Stimulated activated CD8-positive, alpha-beta memory T cell treated with anti-CD3 and anti-CD28 coated beads, Interleukin-15, amount 100 ng/mL, for 48 hours (primary cell): Measurements from ENCODE around the gene CRYGA.
"Not testable (repeated sequence)": the region's sequence is repeated elsewhere in the genome, so short reads cannot be mapped to it uniquely, and the experiment has no call there.

Source experiments
- DNase-seq, 2 donors: peaks; one replicate each; pipeline ENCODE4 v3.0.0-alpha.2; 2020; ENCODE audit warnings: low read depth in 2 of 2

Gene CRYGA

GRCh38 chr2:208164951-208165755 is 1.8 kb upstream of the CRYGA start:
- no peak for DNase-seq

- DNase-seq: no peak
Measured at GRCh38 chr2:208156439-208156838, 7.0 kb downstream of the CRYGA start.

- no peak for DNase-seq
Measured at GRCh38 chr2:208153156-208153555, 10.2 kb downstream of the CRYGA start.

GRCh38 chr2:208150956-208151355 is 12.4 kb downstream of the CRYGA start:
- no peak for DNase-seq

- DNase-seq: no peak
Measured at GRCh38 chr2:208150094-208150493, 13.3 kb downstream of the CRYGA start.

- DNase-seq: no peak
Measured at GRCh38 chr2:208148803-208149202, 14.6 kb downstream of the CRYGA start.

GRCh38 chr2:208147759-208148158 is 15.6 kb downstream of the CRYGA start:
- DNase-seq: no peak

- no peak for DNase-seq
Measured at GRCh38 chr2:208147008-208147407, 16.4 kb downstream of the CRYGA start.

GRCh38 chr2:208146006-208146405 is 17.4 kb downstream of the CRYGA start, which contains the start of gene CRYGB:
Gene CRYGB, minus strand, starts transcription at chr2:208146158. Its CDS starts 38 bp downstream, at chr2:208146120.
- DNase-seq: no peak

- no peak for DNase-seq
Measured at GRCh38 chr2:208142925-208143799, 20.2 kb downstream of the CRYGA start.

- no peak for DNase-seq
Measured at GRCh38 chr2:208142240-208142924, 21.0 kb downstream of the CRYGA start.

GRCh38 chr2:208139447-208139846 is 23.9 kb downstream of the CRYGA start:
- no peak for DNase-seq

GRCh38 chr2:208138334-208138733 is 25.1 kb downstream of the CRYGA start:
- DNase-seq: not testable (repeated sequence)

- no peak for DNase-seq
Measured at GRCh38 chr2:208136716-208137094, 26.7 kb downstream of the CRYGA start.

GRCh38 chr2:208135794-208136715 is 27.3 kb downstream of the CRYGA start:
- DNase-seq: no peak

GRCh38 chr2:208134928-208135586 is 28.3 kb downstream of the CRYGA start:
- peak in 1 of 2 donors; percentile 2 for DNase-seq

- no peak for DNase-seq
Measured at GRCh38 chr2:208130712-208131110, 32.7 kb downstream of the CRYGA start.

GRCh38 chr2:208129744-208130711 is 33.4 kb downstream of the CRYGA start, which contains the start of gene CRYGC:
Gene CRYGC, minus strand, starts transcription at chr2:208129828. Its CDS starts 36 bp downstream, at chr2:208129792.
- no peak for DNase-seq

GRCh38 chr2:208128136-208128535 is 35.3 kb downstream of the CRYGA start:
- DNase-seq: no peak
